SKM-1 (cell line): ENCODE data around the gene NCS1.

Source experiments
- DNase-seq: peaks from one replicate; lab custom pipeline; 2025; ENCODE audit not compliant: unreplicated experiment; lab: John Stamatoyannopoulos, UW

The NCS1 gene

DNA sequence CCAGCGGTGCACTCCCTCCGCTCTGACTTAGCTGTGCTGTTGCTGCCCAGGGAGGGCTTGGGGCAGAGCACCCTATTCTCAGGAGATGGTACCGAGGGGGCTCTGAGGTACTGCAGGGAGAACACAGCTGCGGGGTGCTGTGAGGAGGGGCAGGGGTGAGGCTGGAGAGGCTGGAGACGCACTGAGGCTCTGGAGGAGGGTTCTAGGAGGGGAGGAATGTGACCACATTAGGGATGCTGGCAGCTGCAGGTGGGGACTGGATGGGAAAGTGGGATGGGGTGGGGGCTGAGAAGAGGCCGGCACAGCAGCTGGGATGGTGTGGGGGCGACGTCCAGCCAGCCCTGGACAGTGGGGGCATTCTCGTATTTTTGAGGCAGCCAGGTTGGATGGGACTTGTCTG is 20.9 kb downstream of the NCS1 start:
- no peak for DNase-seq

DNA sequence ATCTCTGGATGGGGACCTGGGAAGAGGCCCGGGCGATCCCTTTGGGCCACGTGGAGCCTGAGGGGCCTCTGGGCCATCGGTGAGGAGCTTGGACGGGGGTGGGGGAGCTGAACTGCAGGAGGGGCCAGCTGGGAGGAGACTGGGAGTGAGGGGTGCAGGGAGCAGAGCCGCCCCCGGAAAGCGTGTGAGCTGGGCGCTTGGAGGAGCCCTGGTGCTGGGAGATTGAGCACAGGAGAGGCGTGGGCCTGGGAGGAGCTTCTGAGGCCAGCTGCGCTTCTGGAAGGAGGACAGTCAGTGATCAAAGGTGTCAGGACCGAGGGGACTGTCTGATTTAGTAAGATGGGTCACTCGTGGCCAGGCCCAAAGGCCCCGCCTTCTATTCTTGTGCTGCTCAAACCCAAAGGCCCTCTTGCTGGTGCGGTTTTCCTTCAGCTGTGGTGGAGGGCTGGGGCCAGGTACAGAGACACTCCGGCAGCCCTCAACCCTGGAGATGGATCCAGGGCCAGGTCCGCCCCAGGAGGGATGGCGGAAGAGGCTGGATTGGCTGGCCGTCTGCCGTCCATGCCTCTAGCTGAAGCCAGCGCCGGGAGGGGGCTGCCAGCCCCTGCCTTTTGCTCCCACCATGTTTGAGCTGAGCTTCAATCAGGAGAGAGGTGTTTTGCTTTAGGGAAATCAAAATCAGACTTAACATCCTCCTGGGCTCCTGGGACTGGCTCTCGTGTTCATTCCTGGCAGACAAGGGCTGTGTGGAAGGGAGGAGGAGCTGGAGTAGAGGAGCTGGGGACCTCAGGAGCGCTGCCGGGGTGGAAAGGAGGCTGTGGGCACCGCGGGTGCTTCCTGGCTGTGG is 21.6 kb downstream of the NCS1 start:
- DNase-seq, result no peak

DNA sequence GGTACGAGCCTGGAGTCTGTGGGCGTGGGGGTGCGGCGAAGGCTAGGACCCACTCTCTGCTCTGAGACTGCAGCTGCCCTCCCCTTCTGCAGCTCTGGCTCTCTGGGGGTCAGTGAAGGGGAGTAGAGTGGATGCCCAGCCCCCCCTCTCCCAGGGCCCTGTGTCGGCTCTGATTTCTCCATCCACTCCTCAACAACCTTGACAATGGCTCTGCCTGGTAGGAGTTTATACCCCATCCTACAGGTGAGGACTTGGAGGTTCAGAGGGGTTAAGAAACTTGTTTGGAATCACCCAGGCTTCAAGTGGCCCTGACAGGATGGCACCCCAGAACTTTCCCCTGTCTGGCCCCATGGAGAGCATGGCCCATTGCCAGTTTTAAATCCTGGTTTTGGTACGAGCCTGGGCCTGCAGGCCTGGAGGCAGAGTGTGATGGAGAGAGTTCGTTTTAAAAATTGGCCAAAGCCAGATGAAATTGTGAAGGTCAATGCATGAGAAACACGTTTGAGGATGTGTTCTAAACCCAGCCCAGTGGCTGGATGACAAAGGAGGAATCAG is 22.3 kb downstream of the NCS1 start:
- DNase-seq, result no peak

DNA sequence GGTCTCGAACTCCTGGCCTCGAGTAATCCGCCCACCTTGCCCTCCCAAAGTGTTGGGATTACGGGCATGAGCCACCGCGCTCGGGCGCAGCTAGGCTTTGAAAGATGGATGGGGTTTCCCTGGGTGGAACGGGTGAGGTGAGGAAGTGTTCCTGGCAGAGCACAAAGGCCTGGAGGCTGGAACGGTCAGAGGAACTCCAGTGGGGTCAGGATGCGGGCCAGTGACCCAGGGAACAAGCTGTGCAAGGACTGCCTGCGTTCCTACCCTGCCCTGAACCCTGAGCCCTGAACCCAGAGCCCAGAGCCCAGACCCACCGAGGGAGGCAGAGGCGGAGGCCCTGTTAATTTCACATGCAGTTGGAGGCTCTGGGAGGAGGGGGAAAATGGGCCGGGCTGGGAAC is 23.4 kb downstream of the NCS1 start:
- no peak for DNase-seq

DNA sequence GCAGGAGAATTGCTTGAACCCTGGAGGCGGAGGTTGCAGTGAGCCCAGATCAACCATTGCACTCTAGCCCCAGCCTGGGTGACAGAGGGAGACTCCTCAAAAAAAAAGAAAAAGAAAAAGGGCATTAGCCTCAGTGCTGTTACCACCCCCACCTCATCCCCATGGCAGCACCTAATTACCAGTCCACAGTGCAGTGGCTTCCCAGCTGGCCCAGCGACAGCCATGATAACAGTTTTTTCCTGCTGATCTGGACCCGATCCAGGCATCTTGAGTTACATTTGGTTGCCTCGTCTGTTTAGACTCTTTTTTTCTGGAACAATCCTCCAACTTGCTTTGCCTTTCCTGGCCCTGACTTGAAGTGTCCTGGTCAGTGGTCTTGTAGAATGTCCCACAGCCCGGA is 24.4 kb downstream of the NCS1 start:
- no peak for DNase-seq

DNA sequence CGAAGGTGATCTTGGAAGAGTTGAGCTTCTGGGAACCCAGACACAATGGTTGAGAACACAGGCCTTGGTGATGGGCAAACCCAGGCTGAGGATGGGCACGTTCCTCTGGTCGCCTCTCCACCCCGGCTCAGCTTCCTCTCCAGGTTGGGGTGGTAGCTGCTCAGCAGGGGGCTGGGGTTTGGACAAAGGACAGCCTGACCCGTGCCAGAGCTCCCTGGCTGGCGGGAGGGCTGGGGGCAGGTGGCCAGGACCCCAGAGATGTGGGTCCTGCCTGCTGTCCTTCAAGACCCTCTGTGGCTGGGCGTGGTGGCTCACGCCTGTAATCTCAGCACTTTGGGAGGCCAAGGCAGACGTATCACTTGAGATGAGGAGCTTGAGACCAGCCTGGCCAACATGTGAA is 25.2 kb downstream of the NCS1 start:
- DNase-seq, result no peak

DNA sequence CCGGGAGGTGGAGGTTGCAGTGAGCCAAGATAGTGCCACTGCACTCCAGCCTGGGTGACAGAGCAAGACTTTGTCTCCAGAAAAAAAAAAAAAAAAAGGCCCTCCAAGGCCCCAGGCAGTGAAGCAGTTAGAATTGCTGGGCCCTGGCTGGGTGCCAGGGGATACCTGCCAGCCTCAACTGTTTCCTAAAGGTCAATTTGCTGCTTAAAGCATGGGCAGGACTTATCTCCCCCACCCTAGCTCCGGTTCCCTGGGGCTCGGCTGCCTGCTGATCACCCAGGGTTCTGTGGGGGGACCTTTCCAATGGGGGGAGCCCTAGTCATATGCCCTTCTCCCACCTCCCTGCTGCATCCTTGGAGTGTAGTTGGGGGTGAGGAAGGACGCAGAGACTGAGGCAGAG is 25.7 kb downstream of the NCS1 start:
- DNase-seq, result no peak

DNA sequence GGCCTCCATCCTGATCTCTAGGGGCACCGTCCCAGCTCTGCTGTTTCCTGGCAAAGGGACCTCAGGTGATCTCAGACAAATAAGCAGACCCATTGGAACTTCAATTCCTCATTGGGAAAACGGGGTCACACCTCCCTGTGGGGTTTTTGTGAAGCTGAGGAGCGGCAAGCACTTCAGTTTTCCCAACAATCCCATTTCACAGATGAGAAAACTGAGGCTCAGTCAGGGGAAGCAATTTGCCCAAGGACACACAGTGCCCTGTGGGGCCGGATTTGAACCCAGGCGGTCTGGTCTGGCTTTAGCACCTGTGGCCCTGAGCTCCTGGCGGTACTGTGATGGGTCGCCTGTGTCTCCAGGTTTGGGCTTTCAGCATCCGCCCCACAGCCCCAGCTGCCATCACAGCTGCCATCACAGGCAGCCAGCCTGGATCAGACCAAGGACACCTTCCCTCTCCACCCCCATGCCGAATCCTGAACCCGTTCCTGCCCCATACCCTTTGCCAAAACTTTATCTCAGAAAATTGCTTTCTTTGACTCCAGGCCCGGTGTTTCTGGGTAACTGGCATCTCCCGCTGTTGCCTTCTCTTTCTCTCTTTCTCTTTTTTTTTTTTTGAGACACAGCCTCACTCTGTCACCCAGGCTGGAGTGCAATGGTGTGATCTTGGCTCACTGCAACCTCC is 26.4 kb downstream of the NCS1 start:
- no peak for DNase-seq

DNA sequence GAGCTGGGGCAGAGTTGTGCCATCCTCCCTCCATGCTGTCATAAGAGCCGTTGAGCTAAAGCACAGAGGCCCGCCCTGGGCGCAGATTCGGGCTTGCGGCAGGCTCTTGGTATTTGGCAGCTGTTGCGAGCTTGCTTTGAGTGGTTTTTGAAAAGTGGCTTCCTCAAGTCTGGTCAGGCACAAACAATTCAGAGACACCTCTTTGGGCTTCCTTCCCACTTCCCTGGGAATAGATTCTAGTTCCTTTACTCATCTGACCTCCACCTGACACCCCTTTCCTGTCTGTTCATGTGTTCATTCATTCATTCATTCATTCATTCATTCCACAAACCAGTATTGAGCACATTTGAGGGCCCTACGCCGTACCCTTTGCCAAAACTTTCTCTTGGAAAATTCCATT is 27.4 kb downstream of the NCS1 start:
- no peak for DNase-seq

DNA sequence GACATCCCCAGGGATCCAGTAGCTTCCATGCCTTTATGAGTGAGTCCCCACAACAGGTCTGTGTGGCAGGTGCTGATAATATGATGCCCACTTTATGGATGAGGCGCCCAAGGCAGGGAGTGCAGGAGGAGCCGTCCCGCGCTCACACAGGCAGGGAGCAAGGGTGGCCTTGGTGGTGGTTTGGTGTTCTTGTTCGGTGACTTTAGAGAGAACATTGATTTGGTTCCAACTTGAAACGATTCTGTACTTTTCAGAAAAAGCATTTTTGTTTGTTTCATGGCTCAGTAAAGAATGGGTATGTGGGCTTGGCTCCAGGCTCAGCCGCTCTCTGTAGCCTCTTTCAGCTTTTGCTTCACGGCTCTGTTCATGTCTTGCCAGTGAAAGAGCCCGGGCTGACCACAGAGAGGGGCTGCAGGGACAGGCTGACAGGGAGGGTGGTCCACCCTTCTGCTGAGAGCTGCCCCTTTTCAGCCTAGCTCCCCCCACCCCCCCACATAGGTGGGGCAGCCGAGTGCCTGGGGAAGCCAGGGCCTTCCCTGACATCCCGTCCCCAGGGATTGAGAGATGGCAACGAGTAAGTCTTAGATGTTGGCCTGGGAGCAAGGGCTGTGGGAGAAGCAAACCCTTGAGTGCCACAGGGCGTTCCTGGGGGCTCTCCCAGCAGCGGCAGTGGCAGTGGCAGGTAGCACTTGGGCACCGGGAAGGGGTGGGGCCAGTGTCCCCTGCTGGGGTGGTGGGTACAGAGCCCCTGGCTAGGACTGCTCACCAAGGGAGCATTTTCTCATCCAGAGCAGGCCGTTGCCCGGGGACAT is 28.0 kb downstream of the NCS1 start:
- DNase-seq, result no peak

DNA sequence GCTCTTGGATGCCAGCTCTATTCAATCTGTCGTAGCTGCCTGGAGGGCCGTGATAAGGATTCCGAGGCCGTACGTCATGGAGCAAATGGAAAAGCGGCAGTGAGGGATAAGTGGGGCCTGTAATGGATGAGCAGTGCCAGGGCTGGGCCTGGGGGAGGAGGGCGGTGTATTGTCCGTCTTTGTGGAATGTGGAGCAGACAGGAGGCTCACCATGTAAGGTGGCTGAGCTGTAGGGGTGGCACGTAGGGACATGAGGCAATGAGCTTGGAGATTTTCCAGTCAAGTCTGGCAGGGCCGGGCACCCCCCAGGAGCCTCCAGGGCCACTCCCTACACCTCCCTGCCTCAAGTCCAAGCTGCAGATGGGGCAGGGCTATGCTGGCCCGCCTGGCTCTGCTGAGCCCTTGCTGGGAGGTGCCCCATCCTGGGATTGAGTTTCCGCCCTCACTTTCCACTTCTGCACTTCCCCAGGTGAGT is 29.2 kb downstream of the NCS1 start:
- no peak for DNase-seq

DNA sequence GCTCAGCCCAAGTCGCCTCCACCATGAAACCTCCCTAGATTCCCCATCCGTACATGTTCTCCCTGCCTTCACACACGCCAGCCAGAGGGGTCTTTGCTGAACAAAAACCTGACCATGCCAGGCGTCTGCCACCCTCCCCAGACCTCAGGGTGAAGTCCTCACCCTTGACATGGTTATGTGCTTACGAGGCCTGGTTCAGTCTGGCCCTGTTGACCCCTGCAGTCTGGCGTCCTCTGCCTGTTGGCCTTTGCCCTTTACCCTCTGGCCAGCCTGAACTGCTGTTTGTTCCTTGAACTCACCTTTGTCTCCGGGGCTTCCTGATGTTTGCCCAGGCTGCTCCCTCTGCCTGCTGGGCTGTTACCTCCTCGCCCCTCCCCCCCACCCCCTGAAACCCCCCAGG is 29.8 kb downstream of the NCS1 start:
- DNase-seq, result no peak

DNA sequence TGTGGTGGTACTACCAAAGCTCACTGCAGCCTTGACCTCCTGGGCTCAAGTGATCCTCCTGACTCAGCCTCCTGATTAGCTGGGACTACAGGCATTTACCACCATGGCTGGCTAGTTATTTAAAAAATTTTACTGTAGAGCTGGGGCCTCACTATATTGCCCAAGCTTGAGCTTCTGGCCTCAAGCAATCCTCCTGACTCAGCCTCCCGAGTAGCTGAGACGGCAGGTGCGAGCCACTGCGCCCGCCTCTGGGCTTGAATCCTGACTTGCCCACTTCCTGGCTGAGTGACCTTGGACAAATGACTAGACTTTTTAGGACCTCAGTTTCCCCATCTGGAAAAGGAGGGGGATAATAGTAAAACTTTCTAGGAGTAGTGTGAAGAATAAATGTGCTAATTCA is 32.1 kb downstream of the NCS1 start:
- no peak for DNase-seq

DNA sequence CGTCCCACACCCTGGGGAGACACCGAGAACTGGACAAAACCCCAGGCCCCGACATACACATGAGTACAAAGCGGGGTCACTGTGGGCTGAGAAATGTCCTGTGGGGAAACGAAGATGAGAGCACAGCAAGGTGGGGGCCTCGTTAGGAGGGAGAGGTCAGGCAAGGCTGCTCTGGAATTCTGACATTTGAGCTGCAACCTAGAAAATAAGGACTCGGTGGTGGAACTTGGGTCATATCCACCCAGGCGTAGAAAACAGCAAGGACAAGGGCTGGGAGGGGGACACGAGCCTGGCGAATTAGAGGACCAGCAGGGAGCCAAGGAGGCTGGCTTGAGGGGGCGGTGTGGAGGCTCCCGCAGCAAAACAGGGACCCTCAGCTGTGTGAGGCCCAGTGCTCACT is 32.8 kb downstream of the NCS1 start:
- DNase-seq, result no peak

DNA sequence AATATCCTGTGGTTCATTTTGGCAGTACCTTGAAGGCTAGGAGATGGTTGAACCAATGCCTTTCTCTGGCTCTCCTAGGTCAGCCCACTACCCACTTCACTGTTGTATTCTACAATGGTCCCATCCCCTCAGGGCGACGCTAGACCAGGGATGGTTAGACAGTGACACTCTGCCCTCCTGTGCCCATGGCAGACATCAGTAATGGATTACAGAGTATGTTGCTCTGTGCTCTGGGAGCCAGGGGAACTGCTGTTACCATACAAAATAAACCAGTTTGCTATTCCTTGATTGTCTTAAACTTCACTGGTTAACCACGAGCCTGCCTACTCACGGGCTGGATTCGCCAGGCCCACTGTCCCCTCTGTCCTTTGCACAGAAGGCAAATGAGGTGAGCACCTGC is 33.7 kb downstream of the NCS1 start:
- DNase-seq, result no peak

DNA sequence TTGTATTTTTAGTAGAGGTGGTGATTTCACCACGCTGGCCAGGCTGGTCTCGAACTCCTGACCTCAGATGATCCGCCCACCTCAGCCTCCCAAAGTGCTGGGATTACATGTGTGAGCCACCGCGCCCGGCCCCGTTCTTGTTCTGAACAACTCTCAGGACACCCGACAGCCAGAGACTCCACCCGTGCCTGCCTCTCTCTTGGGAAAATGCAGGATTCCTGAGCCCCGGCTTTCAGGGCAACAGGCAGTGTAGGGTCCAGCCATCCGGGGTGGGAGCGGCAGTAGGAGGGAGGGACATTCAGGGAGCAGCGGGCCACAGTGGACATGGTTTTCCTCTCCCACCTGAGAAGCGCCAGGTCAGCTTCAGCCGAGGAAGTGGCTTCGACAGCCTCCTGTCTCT is 34.4 kb downstream of the NCS1 start:
- DNase-seq, result no peak

DNA sequence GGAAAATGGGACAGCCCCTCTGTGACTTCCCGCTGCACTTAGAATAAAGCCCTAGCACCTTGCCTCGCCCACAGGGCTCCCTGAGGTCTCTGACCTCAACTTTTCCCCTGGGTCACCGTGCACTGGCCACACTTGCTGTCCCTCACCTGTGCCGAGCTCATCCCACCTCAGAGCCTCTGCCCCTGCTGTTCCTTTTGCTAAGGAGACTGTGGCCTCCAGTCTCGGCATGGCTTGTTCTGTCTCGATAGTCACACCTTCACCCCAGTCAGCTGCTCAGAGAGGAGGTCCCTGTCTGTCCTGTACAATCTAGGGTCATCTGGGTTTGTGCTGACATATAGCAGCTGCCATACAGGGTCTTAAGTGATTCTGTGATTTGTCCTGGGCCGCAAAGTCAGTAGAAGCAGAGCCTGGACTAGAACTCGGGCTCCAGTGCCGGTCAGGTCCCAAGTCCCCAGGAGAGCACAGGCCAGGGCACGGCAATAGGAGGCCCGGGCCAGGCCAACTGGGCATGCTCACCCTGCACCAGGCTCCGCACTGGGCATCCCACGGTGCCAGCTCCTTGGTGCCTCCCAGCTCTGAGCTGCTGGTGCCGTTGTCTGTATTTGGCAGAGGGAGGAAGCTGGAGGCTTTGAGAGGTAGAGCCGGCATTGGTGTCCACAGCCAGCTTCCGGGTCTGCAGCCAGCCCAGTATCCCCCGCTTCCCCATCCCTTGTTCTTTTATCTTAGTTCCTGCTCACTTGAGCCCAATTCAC is 35.2 kb downstream of the NCS1 start:
- no peak for DNase-seq

DNA sequence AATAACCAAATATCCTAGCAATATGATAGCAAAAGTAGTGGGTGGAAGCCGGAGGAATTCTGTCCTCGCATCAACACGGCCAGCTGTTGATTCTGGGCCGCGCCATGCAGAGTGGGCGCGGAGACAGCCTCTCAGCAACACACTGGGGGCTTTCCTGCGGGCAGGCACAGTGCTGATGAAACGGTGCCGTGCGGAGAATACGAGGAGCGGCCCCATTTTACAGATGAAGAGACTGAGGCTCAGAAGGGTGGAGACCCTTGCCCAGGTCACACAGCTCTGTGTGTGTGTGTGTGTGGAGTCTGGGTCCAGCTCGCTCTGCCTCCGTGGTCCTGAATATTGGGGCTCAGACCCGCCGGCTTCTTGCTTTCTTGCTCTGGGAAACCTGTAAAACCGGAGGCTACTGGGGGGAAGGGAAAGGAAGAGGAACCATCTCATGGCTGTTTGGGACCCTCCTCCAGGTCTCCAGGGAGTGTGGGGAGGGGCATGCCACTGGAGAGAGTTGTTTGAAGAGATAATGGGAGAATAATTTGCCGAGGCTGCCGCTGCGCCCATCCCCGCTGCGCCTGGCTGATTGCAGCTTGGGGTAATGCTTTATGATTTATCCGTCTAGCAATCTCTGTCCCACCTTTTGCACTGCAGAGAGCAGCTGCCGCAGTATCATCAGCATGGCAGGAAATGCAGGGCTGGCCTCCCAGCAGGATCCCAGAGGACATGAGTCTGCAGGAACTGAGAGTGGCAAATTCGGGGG is 36.6 kb downstream of the NCS1 start:
- DNase-seq, result no peak

DNA sequence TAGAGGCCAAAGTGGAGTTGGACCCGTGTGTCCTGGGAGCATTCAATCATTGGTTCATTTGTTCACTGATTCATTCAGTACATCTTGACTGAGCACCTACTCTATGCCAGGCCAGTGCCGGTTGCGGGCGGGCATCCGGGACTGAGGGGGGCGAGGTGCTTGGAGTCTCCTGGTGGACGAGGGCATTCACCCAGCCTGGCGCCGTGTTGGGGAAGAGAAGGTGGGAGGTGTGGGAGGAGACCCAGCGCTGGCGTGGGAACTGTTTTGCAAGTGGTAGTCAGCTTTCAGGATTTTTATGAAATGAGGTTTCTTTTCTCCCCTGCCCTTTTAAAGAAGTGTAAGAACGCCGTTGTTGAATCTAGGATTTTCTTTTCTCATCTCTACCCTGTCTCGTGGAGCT is 37.2 kb downstream of the NCS1 start:
- no peak for DNase-seq
